B cell (primary cell): ENCODE results near the gene SRBD1.

Experiments used
- CTCF ChIP-seq: fragments of 200-600 bp; IDR thresholded peaks from one replicate; pipeline ENCODE4 v1.8.0; 2022; ENCODE audit warnings: antibody characterized with exemption, mild to moderate bottlenecking
- EZH2 ChIP-seq: IDR thresholded peaks from 2 replicates; pipeline ENCODE4 v1.6.1; 2012; ENCODE audit warnings: borderline replicate concordance, low read depth, mild to moderate bottlenecking, moderate library complexity, low read length; ENCODE audit not compliant: insufficient read depth, poor library complexity, severe bottlenecking

GRCh38 chr2:45554742-45555140, 56.3 kb downstream of the SRBD1 start:
- TF ChIP-seq CTCF (no peak), EZH2 (no peak)
